GM12878 (cell line): ENCODE data around the gene KIAA1671.

Source experiments
- CTCF ChIP-seq, 3 experiments: IDR thresholded peaks in 2 of 3; conservative IDR thresholded peaks in 1 of 3; 2 replicates each; pipeline ENCODE4 v1.5.1; 2011; ENCODE audit warnings: low read depth in 3 of 3, low read length in 3 of 3, mild to moderate bottlenecking in 3 of 3, control low read depth in 2 of 3, moderate library complexity in 2 of 3, inconsistent platforms in 1 of 3, mixed read lengths in 1 of 3; ENCODE audit not compliant: control insufficient read depth in 2 of 3, insufficient read depth in 1 of 3; ENCODE audit errors: extremely low read depth in 1 of 3
- JUND ChIP-seq: IDR thresholded peaks from 2 replicates; pipeline ENCODE4 v1.6.1; 2012; ENCODE audit warnings: low read depth, mild to moderate bottlenecking, low read length, improper control_type of control experiment, moderate library complexity
- NFYB ChIP-seq: IDR thresholded peaks from 2 replicates; pipeline ENCODE4 v1.6.1; 2011; ENCODE audit warnings: low read depth, mild to moderate bottlenecking, low read length, improper control_type of control experiment, moderate library complexity; ENCODE audit not compliant: insufficient read depth
- PBX3 ChIP-seq: IDR thresholded peaks from 2 replicates; pipeline ENCODE4 v1.6.1; 2011; ENCODE audit warnings: mild to moderate bottlenecking, low read depth, low read length, moderate library complexity; ENCODE audit not compliant: insufficient replicate concordance
- POLR2A ChIP-seq: IDR thresholded peaks from 2 replicates; pipeline ENCODE4 v1.6.1; 2011; ENCODE audit warnings: low read depth, mild to moderate bottlenecking, low read length
- RCOR1 ChIP-seq: conservative IDR thresholded peaks from 2 replicates; pipeline ENCODE4 v1.6.1; 2012; ENCODE audit warnings: low read depth, low read length, improper control_type of control experiment
- TAF1 ChIP-seq: IDR thresholded peaks from 2 replicates; pipeline ENCODE4 v1.6.1; 2011; ENCODE audit warnings: mild to moderate bottlenecking, low read depth, low read length, borderline replicate concordance
- ZSCAN29 ChIP-seq: fragments of 450-650 bp; IDR thresholded peaks from 2 replicates; pipeline ENCODE4 v1.6.1; 2017; ENCODE audit warnings: mild to moderate bottlenecking, moderate library complexity
- ZZZ3 ChIP-seq: IDR thresholded peaks from 2 replicates; pipeline ENCODE4 v1.6.1; 2011; ENCODE audit warnings: low read depth; ENCODE audit not compliant: control insufficient read depth, insufficient read length

- TF ChIP-seq POLR2A (no peak), TAF1 (no peak), JUND (no peak), RCOR1 (no peak), CTCF (IDR thresholded peaks at IDR 0.05 in 2 of 3, conservative IDR thresholded peaks at IDR 0.05 in 1 of 3; ENCODE audit: control insufficient read depth in 2 of 3, extremely low read depth in 1 of 3, insufficient read depth in 1 of 3, low read depth in 3 of 3, low read length in 3 of 3) (no peak), ZZZ3 (no peak), NFYB (no peak), ZSCAN29 (no peak), PBX3 (no peak)
These were observed 8.1 kb upstream of the KIAA1671 start for GRCh38 chr22:24944217-24944937.
